Measurements from ENCODE around the gene ENDOG. TPM values are rescaled to one million over a fixed set of nuclear protein-coding genes. Genes with fewer than 3 reads are reported as not detected.
A peak's percentile ranks its signal among the peaks of the same experiment; 100 is the strongest.

The ENDOG gene
- total RNA-seq, result 10 to 100 TPM; 33.6 to 74.4 TPM

- no peaks in the 10 kb centered on the region for H3K9me3 ChIP-seq
- H3K27ac ChIP-seq, result peak within 1 kb of the TSS; percentile 85 to 92
- TF ChIP-seq, protein P1, sequence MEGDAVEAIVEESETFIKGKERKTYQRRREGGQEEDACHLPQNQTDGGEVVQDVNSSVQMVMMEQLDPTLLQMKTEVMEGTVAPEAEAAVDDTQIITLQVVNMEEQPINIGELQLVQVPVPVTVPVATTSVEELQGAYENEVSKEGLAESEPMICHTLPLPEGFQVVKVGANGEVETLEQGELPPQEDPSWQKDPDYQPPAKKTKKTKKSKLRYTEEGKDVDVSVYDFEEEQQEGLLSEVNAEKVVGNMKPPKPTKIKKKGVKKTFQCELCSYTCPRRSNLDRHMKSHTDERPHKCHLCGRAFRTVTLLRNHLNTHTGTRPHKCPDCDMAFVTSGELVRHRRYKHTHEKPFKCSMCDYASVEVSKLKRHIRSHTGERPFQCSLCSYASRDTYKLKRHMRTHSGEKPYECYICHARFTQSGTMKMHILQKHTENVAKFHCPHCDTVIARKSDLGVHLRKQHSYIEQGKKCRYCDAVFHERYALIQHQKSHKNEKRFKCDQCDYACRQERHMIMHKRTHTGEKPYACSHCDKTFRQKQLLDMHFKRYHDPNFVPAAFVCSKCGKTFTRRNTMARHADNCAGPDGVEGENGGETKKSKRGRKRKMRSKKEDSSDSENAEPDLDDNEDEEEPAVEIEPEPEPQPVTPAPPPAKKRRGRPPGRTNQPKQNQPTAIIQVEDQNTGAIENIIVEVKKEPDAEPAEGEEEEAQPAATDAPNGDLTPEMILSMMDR (IDR thresholded peaks at IDR 0.05), result peak; percentile 92 to 95
- DNase-seq (ENCODE audit: low spot score), result peak; percentile 97
- peaks cover 0 to 18% of the 10 kb centered on the region in 2 donors for H3K4me1 ChIP-seq
- peak within 1 kb of the TSS; percentile 56 to 72 for H3K4me3 ChIP-seq
- H3K36me3 ChIP-seq, result peaks cover 17% of the 10 kb centered on the region
- no peaks in the 10 kb centered on the region for H3K27me3 ChIP-seq
These were observed at the start of gene ENDOG for GRCh38 chr9:128818099-128818838. TSS of gene ENDOG (plus strand) at chr9:128818500. CDS start at chr9:128818685, 185 bp downstream.

- TF ChIP-seq, protein P1 (IDR thresholded peaks at IDR 0.05), result no peak
- H3K36me3 ChIP-seq, result no peaks in the 10 kb centered on the region
- no peak for DNase-seq (ENCODE audit: low spot score)
- no peaks in the 10 kb centered on the region for H3K9me3 ChIP-seq
- H3K27ac ChIP-seq, result no peak overlapping the region
- peaks cover 0 to 15% of the 10 kb centered on the region in 2 donors for H3K4me1 ChIP-seq
- H3K27me3 ChIP-seq, result no peaks in the 10 kb centered on the region
- H3K4me3 ChIP-seq, result no peak overlapping the region
These were observed 49.7 kb upstream of the ENDOG start for GRCh38 chr9:128768606-128769005.

- peaks cover 0 to 15% of the 10 kb centered on the region in 2 donors for H3K4me1 ChIP-seq
- DNase-seq (ENCODE audit: low spot score), result no peak
- H3K9me3 ChIP-seq, result no peaks in the 10 kb centered on the region
- TF ChIP-seq, protein P1 (IDR thresholded peaks at IDR 0.05), result no peak
- H3K36me3 ChIP-seq, result no peaks in the 10 kb centered on the region
- peak overlapping the region in 1 of 2 donors; percentile 91 for H3K27ac ChIP-seq
- H3K27me3 ChIP-seq, result no peaks in the 10 kb centered on the region
- H3K4me3 ChIP-seq, result peak overlapping the region; percentile 86 to 87
These were observed 47.8 kb upstream of the ENDOG start for GRCh38 chr9:128770286-128771030.

- Histone ChIP-seq H3K9me3 (no peaks in the 10 kb centered on the region), H3K27ac (peak overlapping the region; percentile 91 to 96), H3K4me1 (peaks cover 0 to 15% of the 10 kb centered on the region in 2 donors), H3K4me3 (peak overlapping the region; percentile 86 to 87), H3K27me3 (no peaks in the 10 kb centered on the region), H3K36me3 (no peaks in the 10 kb centered on the region)
- TF ChIP-seq, protein P1 (IDR thresholded peaks at IDR 0.05), result no peak
- DNase-seq (ENCODE audit: low spot score), result no peak
These were observed 47.1 kb upstream of the ENDOG start for GRCh38 chr9:128771094-128771721.

DNA sequence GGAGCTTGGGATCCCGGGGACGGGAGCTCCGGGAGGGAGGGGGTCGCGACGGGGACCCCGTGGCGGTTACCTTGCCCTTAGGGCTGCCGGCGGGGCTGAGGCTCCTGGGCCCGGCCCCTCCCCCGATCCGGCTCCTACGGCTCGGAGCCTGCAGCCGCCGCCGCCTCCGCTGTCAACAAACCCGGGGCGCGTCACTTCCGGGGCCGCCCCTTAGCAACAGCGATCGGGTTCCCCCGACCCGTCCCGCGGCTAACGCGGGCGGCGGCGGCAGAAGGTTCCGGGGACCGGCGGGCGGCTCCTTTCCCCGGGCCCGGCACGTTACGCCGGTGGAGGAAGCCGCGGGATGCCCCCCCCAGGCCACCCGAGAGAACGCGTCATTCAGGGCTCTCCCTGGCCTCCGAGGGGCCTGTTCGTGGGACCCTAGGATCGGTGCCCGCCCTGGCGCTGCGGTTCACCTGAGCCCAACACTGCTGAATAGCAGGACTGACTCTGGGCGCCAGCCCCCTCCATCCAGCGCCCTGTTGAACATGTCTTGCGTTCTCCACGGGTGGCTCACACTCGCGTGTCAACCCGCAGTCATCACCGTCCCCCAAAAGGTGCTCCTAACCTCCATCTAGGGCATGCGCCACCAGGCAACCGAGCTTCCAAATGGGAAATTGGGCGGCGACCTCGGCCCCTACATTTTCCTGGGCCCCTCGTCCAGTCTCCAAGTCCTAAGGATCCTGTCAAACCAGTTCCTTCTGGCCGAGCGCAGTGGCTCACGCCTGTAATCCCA, 46.4 kb upstream of the ENDOG start, which contains the start of gene ZER1:
TSS of gene ZER1 (minus strand) at position 183 of the 775 bp plus-strand sequence. CDS start 16,362 bp downstream, outside the sequence.
- H3K27ac ChIP-seq, result peak within 1 kb of the TSS; percentile 91 to 96
- no peaks in the 10 kb centered on the region for H3K9me3 ChIP-seq
- no peaks in the 10 kb centered on the region for H3K36me3 ChIP-seq
- peak; percentile 92 for DNase-seq (ENCODE audit: low spot score)
- H3K4me1 ChIP-seq, result peaks cover 0 to 15% of the 10 kb centered on the region in 2 donors
- TF ChIP-seq, protein P1 (IDR thresholded peaks at IDR 0.05), result no peak
- peak within 1 kb of the TSS; percentile 86 to 87 for H3K4me3 ChIP-seq
- H3K27me3 ChIP-seq, result no peaks in the 10 kb centered on the region
